GM12875 (cell line): Measurements from ENCODE around the gene RALGPS2.

ENCODE experiments used
- H3K4me3 ChIP-seq: one replicate; pipeline ENCODE4 v1.5.1; 2011; ENCODE audit warnings: low read depth, low read length, control low read depth
- CTCF ChIP-seq: IDR thresholded peaks from 2 replicates; pipeline ENCODE4 v1.5.1; 2011; ENCODE audit warnings: low read depth, mild to moderate bottlenecking, control low read depth, inconsistent platforms, low read length, moderate library complexity, borderline replicate concordance; ENCODE audit not compliant: insufficient read depth

RALGPS2 gene

GRCh38 chr1:178724728-178725465 is at the start of gene RALGPS2:
TSS of gene RALGPS2 (plus strand) at chr1:178725244. CDS start at chr1:178776765, 51,521 bp downstream.
- no peak for TF ChIP-seq CTCF
- peak within 1 kb of the TSS; percentile 39 for H3K4me3 ChIP-seq

GRCh38 chr1:178679237-178679636 is 45.8 kb upstream of the RALGPS2 start:
- TF ChIP-seq CTCF: no peak
- H3K4me3 ChIP-seq: no peak overlapping the region

- no peak overlapping the region for H3K4me3 ChIP-seq
- no peak for TF ChIP-seq CTCF
Measured at GRCh38 chr1:178682429-178682828, 42.6 kb upstream of the RALGPS2 start.

- TF ChIP-seq CTCF: no peak
- no peak overlapping the region for H3K4me3 ChIP-seq
Measured at GRCh38 chr1:178682886-178683285, 42.2 kb upstream of the RALGPS2 start.

GRCh38 chr1:178683291-178683690 is 41.8 kb upstream of the RALGPS2 start:
- TF ChIP-seq CTCF: no peak
- H3K4me3 ChIP-seq: no peak overlapping the region

- TF ChIP-seq CTCF: no peak
Measured at GRCh38 chr1:178684111-178684510, 40.9 kb upstream of the RALGPS2 start.

GRCh38 chr1:178684542-178685000 is 40.5 kb upstream of the RALGPS2 start:
- no peak overlapping the region for H3K4me3 ChIP-seq
- no peak for TF ChIP-seq CTCF

More at GRCh38 chr1:178684111-178684510, 40.9 kb upstream of the RALGPS2 start:
- H3K4me3 ChIP-seq: no peak overlapping the region
